ENCODE measurements around the gene DCHS2. TPM values are rescaled to one million over a fixed set of nuclear protein-coding genes. Genes with fewer than 3 reads are reported as not detected.

DCHS2 gene
- total and polyA plus RNA-seq, 2 experiments from 2014 or later = 0.21 to 7.6 TPM

- Mint-ChIP-seq H3K27ac (no peak overlapping the region), H3K27me3 (ENCODE audit: insufficient read depth, low read depth, poor library complexity) (no peaks in the 10 kb centered on the region), H3K4me1 (peaks cover 21% of the 10 kb centered on the region; the same call in 2 of the 3 replicates), H3K9me3 (peaks cover 8% of the 10 kb centered on the region; the same call in 2 of the 3 replicates), H3K4me3 (no peak overlapping the region), H3K36me3 (ENCODE audit: low read depth) (peaks cover 6% of the 10 kb centered on the region; the same call in 2 of the 3 replicates)
- TF ChIP-seq ZNF462 (CRISPR knock-in tag; IDR thresholded peaks at IDR 0.05) (no peak), ZNF331 (CRISPR knock-in tag; IDR thresholded peaks at IDR 0.05; ENCODE audit: low read depth) (no peak), NANOG (IDR thresholded peaks at IDR 0.05; ENCODE audit: borderline replicate concordance) (no peak), CTCF (conservative IDR thresholded peaks at IDR 0.05; ENCODE audit: low read depth in 2 of 2) (no peak), STAT1 (IDR thresholded peaks at IDR 0.05; ENCODE audit: unreplicated experiment) (no peak), ETS1 (IDR thresholded peaks at IDR 0.05) (no peak), JUNB (IDR thresholded peaks at IDR 0.05; ENCODE audit: unreplicated experiment) (no peak), CREB1 (CRISPR knock-in tag; IDR thresholded peaks at IDR 0.05; ENCODE audit: low read depth) (no peak), REST (IDR thresholded peaks at IDR 0.05; ENCODE audit: unreplicated experiment) (no peak), EZH2 (IDR thresholded peaks at IDR 0.05; ENCODE audit: low read depth, unreplicated experiment) (no peak), POLR2AphosphoS5 (IDR thresholded peaks at IDR 0.05; ENCODE audit: low read depth) (no peak), ZNF114 (CRISPR knock-in tag; IDR thresholded peaks at IDR 0.05) (no peak), EZH2phosphoT487 (IDR thresholded peaks at IDR 0.05; ENCODE audit: unreplicated experiment) (no peak)
- Histone ChIP-seq H3K4me2 (peak overlapping the region; percentile 24; the same call in 1 of the 2 replicates), H3K4me3 (no peak overlapping the region), H3F3A (replicated peaks; ENCODE audit: low read depth) (no peaks in the 10 kb centered on the region), H3K9me2 (ENCODE audit: insufficient read depth) (no peaks in the 10 kb centered on the region), H2AFZ (no peak overlapping the region), H3K79me2 (replicated peaks; ENCODE audit: insufficient read depth) (no peaks in the 10 kb centered on the region), H3K4me1 (ENCODE audit: insufficient read depth) (peaks cover 20% of the 10 kb centered on the region), H3K36me3 (ENCODE audit: insufficient read depth) (no peaks in the 10 kb centered on the region), H3K27me3 (ENCODE audit: insufficient read depth) (no peaks in the 10 kb centered on the region), H4K20me1 (replicated peaks; ENCODE audit: insufficient read depth) (no peaks in the 10 kb centered on the region), H3K27ac (ENCODE audit: low read depth) (0 out of 2 replicates have a peak overlapping the region, but pooled peaks have one; percentile 0)
- ATAC-seq = no peak
- DNase-seq (ENCODE audit: low spot score) = no peak
Measured at GRCh38 chr4:154276496-154276895, 215.1 kb downstream of the DCHS2 start.

All from GM23338 (cell line).